GM23338 (cell line): ENCODE results near the gene FGF1. TPM values are rescaled to one million over a fixed set of nuclear protein-coding genes. Genes with fewer than 3 reads are reported as not detected.

Source experiments
- ATAC-seq: fragments of 200-7000 bp; cut with Tn5 transposase; 3 replicates; pipeline ENCODE4 v1.9.1; 2020
- DNase-seq: peaks from one replicate; pipeline ENCODE4 v3.0.0-alpha.2; 2015; ENCODE audit warnings: low spot score
- H2AFZ ChIP-seq: fragments of 200-600 bp; sonication (generic); 2 replicates; pipeline ENCODE4 v1.8.0; 2016; ENCODE audit warnings: antibody characterized with exemption, mild to moderate bottlenecking, moderate library complexity
- H3F3A ChIP-seq: fragments of 200-600 bp; sonication (generic); replicated peaks from 2 replicates; pipeline ENCODE4 v1.8.0; 2017; ENCODE audit warnings: antibody characterized with exemption, mixed run types, low read depth
- H3K27ac ChIP-seq: fragments of 200-600 bp; sonication (generic); 2 replicates; pipeline ENCODE4 v1.6.1; 2016; ENCODE audit warnings: low read depth
- H3K27me3 ChIP-seq: fragments of 200-600 bp; sonication (generic); 2 replicates; pipeline ENCODE4 v1.8.0; 2016; ENCODE audit warnings: mild to moderate bottlenecking, mixed run types, moderate library complexity; ENCODE audit not compliant: insufficient read depth
- H3K36me3 ChIP-seq: fragments of 200-600 bp; sonication (generic); 2 replicates; pipeline ENCODE4 v1.8.0; 2016; ENCODE audit warnings: mild to moderate bottlenecking; ENCODE audit not compliant: insufficient read depth
- H3K4me1 ChIP-seq: fragments of 200-600 bp; sonication (generic); 2 replicates; pipeline ENCODE4 v1.8.0; 2016; ENCODE audit warnings: mild to moderate bottlenecking, moderate library complexity; ENCODE audit not compliant: insufficient read depth
- H3K4me2 ChIP-seq: fragments of 200-600 bp; sonication (generic); 2 replicates; pipeline ENCODE4 v1.7.1; 2017; ENCODE audit warnings: mixed run types
- H3K4me3 ChIP-seq: fragments of 200-600 bp; sonication (generic); 2 replicates; pipeline ENCODE4 v1.6.1; 2016; ENCODE audit warnings: mixed run types
- H3K79me2 ChIP-seq: fragments of 200-600 bp; sonication (generic); replicated peaks from 2 replicates; pipeline ENCODE4 v1.8.0; 2017; ENCODE audit warnings: mild to moderate bottlenecking; ENCODE audit not compliant: insufficient read depth
- H3K9me2 ChIP-seq: fragments of 200-600 bp; sonication (generic); 2 replicates; pipeline ENCODE4 v1.8.0; 2017; ENCODE audit not compliant: insufficient read depth
- H4K20me1 ChIP-seq: fragments of 200-600 bp; sonication (generic); replicated peaks from 2 replicates; pipeline ENCODE4 v1.8.0; 2017; ENCODE audit warnings: mild to moderate bottlenecking; ENCODE audit not compliant: insufficient read depth
- H3K27ac Mint-ChIP-seq: 2 replicates; pipeline ENCODE4 v1.8.0; 2020; ENCODE audit warnings: inconsistent platforms, mild to moderate bottlenecking, moderate library complexity, mixed read lengths
- H3K27me3 Mint-ChIP-seq: 3 replicates; pipeline ENCODE4 v1.8.0; 2022; ENCODE audit warnings: low read depth, mild to moderate bottlenecking, moderate library complexity, mixed read lengths, inconsistent platforms; ENCODE audit not compliant: insufficient read depth, poor library complexity
- H3K36me3 Mint-ChIP-seq: 3 replicates; pipeline ENCODE4 v1.8.0; 2021; ENCODE audit warnings: low read depth, mild to moderate bottlenecking, inconsistent platforms, moderate library complexity, mixed read lengths
- H3K4me1 Mint-ChIP-seq: 3 replicates; pipeline ENCODE4 v1.8.0; 2020; ENCODE audit warnings: mild to moderate bottlenecking, inconsistent platforms, mixed read lengths
- H3K4me3 Mint-ChIP-seq: 3 replicates; pipeline ENCODE4 v1.8.0; 2021; ENCODE audit warnings: moderate library complexity, mild to moderate bottlenecking, inconsistent platforms, mixed read lengths
- H3K9me3 Mint-ChIP-seq: 3 replicates; pipeline ENCODE4 v1.8.0; 2020; ENCODE audit warnings: moderate library complexity, mild to moderate bottlenecking, inconsistent platforms, mixed read lengths
- CREB1 ChIP-seq: fragments of 250-450 bp; sonication (Bioruptor Pico); IDR thresholded peaks from 2 replicates; pipeline ENCODE4 v1.5.0; 2020; ENCODE audit warnings: low read depth, mild to moderate bottlenecking, moderate library complexity
- CTCF ChIP-seq, 2 experiments: fragments of 200-600 bp in 1 of 2; sonication (generic) in 1 of 2; conservative IDR thresholded peaks; 2 replicates each; pipeline versions ENCODE4 v1.5.1 to v1.6.1; 2016 to 2017; ENCODE audit warnings: antibody characterized with exemption in 2 of 2, low read depth in 2 of 2, mild to moderate bottlenecking in 2 of 2, moderate library complexity in 1 of 2
- EZH2 ChIP-seq: fragments of 200-600 bp; sonication (generic); IDR thresholded peaks from one replicate; pipeline ENCODE4 v1.8.0; 2017; ENCODE audit warnings: antibody characterized with exemption, mild to moderate bottlenecking, low read depth; ENCODE audit not compliant: unreplicated experiment
- EZH2phosphoT487 ChIP-seq: fragments of 200-600 bp; sonication (generic); IDR thresholded peaks from one replicate; pipeline ENCODE4 v1.8.1; 2018; ENCODE audit warnings: antibody characterized with exemption; ENCODE audit not compliant: unreplicated experiment
- JUNB ChIP-seq: IDR thresholded peaks from one replicate; pipeline ENCODE4 v1.6.1; 2016; ENCODE audit warnings: antibody characterized with exemption; ENCODE audit not compliant: unreplicated experiment
- NANOG ChIP-seq: IDR thresholded peaks from 2 replicates; pipeline ENCODE4 v1.6.1; 2016; ENCODE audit warnings: antibody characterized with exemption, borderline replicate concordance
- POLR2AphosphoS5 ChIP-seq: IDR thresholded peaks from 2 replicates; pipeline ENCODE4 v1.6.1; 2016; ENCODE audit warnings: antibody characterized with exemption, low read depth
- REST ChIP-seq: IDR thresholded peaks from one replicate; pipeline ENCODE4 v1.6.1; 2018; ENCODE audit warnings: antibody characterized with exemption; ENCODE audit not compliant: unreplicated experiment
- STAT1 ChIP-seq: IDR thresholded peaks from one replicate; pipeline ENCODE4 v1.6.1; 2016; ENCODE audit warnings: antibody characterized with exemption; ENCODE audit not compliant: unreplicated experiment
- ZNF114 ChIP-seq: fragments of 250-450 bp; sonication (Bioruptor Pico); IDR thresholded peaks from 2 replicates; pipeline ENCODE4 v1.5.0; 2020; ENCODE audit warnings: mild to moderate bottlenecking, moderate library complexity
- ZNF331 ChIP-seq: fragments of 250-450 bp; sonication (Bioruptor Pico); IDR thresholded peaks from 2 replicates; pipeline ENCODE4 v1.5.0; 2020; ENCODE audit warnings: low read depth, mild to moderate bottlenecking, moderate library complexity
- polyA plus RNA-seq: library from polyadenylated mRNA; unstranded; fragments of >200 nt; fragmentation: Nextera tagmentation; extraction: Ambion mirVana; gene quantifications from 2 replicates; pipeline ENCODE4 v1.2.1, GENCODE V29; 2016
- total RNA-seq: library from RNA; depleted of rRNA; stranded (reverse); fragments of >200 nt; shearing (Covaris generic); gene quantifications from 2 replicates; pipeline ENCODE4 v1.2.3, GENCODE V29; 2014
- TF ChIP-seq, protein P1 (sequence below): IDR thresholded peaks from 2 replicates; pipeline ENCODE4 v1.6.1; 2016; ENCODE audit warnings: antibody characterized with exemption

The FGF1 gene
- total and polyA plus RNA-seq, 2 experiments from 2014 or later = 0.21 to 0.34 TPM

DNA sequence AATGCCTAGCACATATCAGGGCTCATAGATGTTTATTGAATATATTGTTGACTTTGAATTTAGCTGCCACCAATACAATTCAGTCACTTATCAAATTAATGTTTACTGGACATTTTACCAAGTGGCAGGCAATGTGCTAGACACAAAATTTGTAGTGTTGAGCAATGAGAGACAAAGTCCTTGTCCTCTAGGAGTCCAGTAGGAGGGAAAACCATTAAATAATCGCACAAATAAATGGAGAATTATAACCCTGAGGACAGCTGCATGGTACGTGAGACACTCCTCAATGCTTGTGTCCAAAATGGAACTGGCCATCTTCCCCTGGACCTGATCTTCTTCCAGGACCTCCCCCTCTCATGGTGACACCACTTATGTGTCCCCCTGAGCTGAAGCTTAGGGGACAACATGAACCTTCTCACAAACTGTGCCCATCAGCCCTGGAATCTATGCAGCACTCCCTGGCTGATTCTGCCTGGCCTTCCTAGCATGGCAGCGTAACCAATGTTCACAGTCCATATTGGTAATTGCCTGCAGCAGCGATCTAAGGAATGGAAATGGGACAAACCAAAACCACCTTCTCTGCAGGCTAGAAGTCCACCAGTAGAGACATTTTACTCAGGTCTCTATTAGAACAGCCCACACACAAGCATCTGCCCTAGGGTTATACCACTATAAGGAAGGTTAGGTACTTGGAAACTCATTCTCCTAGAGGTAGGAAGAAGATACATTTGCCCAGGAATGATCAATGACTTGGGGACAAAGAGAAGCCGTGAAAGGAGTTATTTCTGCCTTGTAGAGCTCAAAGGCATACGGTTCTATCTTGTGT is 75.5 kb downstream of the FGF1 start:
- H3K4me3 Mint-ChIP-seq = no peak overlapping the region
- no peaks in the 10 kb centered on the region for H3K9me3 Mint-ChIP-seq
- H3K27me3 ChIP-seq = no peaks in the 10 kb centered on the region
- H3K4me1 ChIP-seq = peaks cover 8% of the 10 kb centered on the region; the same call in 1 of the 2 replicates
- no peaks in the 10 kb centered on the region for H3F3A ChIP-seq
- no peak overlapping the region for H3K27ac Mint-ChIP-seq
- no peak overlapping the region for H3K4me2 ChIP-seq
- H3K27ac ChIP-seq = no peak overlapping the region
- H3K27me3 Mint-ChIP-seq = no peaks in the 10 kb centered on the region
- H3K79me2 ChIP-seq = no peaks in the 10 kb centered on the region
- no peaks in the 10 kb centered on the region for H3K36me3 ChIP-seq
- peaks cover 18% of the 10 kb centered on the region for H3K4me1 Mint-ChIP-seq
- ATAC-seq (no peak), DNase-seq (no peak)
- H3K36me3 Mint-ChIP-seq = no peaks in the 10 kb centered on the region
- peak overlapping the region; percentile 21; the same call in 1 of the 2 replicates for H2AFZ ChIP-seq
- no peaks in the 10 kb centered on the region for H3K9me2 ChIP-seq
- H3K4me3 ChIP-seq = no peak overlapping the region
- no peak for TF ChIP-seq EZH2phosphoT487
- TF ChIP-seq, protein P1, sequence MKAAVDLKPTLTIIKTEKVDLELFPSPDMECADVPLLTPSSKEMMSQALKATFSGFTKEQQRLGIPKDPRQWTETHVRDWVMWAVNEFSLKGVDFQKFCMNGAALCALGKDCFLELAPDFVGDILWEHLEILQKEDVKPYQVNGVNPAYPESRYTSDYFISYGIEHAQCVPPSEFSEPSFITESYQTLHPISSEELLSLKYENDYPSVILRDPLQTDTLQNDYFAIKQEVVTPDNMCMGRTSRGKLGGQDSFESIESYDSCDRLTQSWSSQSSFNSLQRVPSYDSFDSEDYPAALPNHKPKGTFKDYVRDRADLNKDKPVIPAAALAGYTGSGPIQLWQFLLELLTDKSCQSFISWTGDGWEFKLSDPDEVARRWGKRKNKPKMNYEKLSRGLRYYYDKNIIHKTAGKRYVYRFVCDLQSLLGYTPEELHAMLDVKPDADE = no peak
- no peak for TF ChIP-seq REST
- TF ChIP-seq JUNB = no peak
- no peak for TF ChIP-seq NANOG
- no peaks in the 10 kb centered on the region for H4K20me1 ChIP-seq

- no peak overlapping the region for H2AFZ ChIP-seq
- H3K4me3 ChIP-seq = no peak overlapping the region
- peaks cover 8% of the 10 kb centered on the region; the same call in 1 of the 2 replicates for H3K4me1 ChIP-seq
- DNase-seq (no peak), ATAC-seq (no peak)
- no peaks in the 10 kb centered on the region for H4K20me1 ChIP-seq
- Mint-ChIP-seq H3K9me3 (no peaks in the 10 kb centered on the region), H3K27me3 (no peaks in the 10 kb centered on the region), H3K36me3 (no peaks in the 10 kb centered on the region), H3K4me3 (no peak overlapping the region), H3K4me1 (peaks cover 19% of the 10 kb centered on the region), H3K27ac (no peak overlapping the region)
- no peaks in the 10 kb centered on the region for H3F3A ChIP-seq
- no peaks in the 10 kb centered on the region for H3K79me2 ChIP-seq
- no peaks in the 10 kb centered on the region for H3K9me2 ChIP-seq
- H3K4me2 ChIP-seq = no peak overlapping the region
- H3K27ac ChIP-seq = no peak overlapping the region
- H3K27me3 ChIP-seq = no peaks in the 10 kb centered on the region
- H3K36me3 ChIP-seq = no peaks in the 10 kb centered on the region
- TF ChIP-seq STAT1 = no peak
- no peak for TF ChIP-seq POLR2AphosphoS5
- no peak for TF ChIP-seq CTCF (conservative IDR thresholded peaks at IDR 0.05; ENCODE audit: low read depth in 2 of 2)
- no peak for TF ChIP-seq ZNF331 (CRISPR knock-in tag)
- no peak for TF ChIP-seq EZH2
- no peak for TF ChIP-seq REST
- no peak for TF ChIP-seq EZH2phosphoT487
- TF ChIP-seq CREB1 (CRISPR knock-in tag) = no peak
- TF ChIP-seq, protein P1 = no peak
- no peak for TF ChIP-seq NANOG
- no peak for TF ChIP-seq ZNF114
These were observed 76.7 kb downstream of the FGF1 start for GRCh38 chr5:142609142-142609541.
